Endothelial cell of umbilical vein (primary cell): Measurements from ENCODE around the gene SOX8. TPM values are rescaled to one million over a fixed set of nuclear protein-coding genes. Genes with fewer than 3 reads are reported as not detected.
"Not testable (repeated sequence)": the region's sequence is repeated elsewhere in the genome, so short reads cannot be mapped to it uniquely, and the experiment has no call there.

Experiments used
- BruUV-seq: library from RNA; stranded (reverse); fragments of 400-500 nt; replicated peaks from 2 replicates; lab custom pipeline; 2021; lab: Mats Ljungman, UMichigan
- CTCF ChIA-PET: fragments of 300-600, 350-600 bp; sonication (Branson Sonifier 250); formaldehyde crosslinking; loops from one replicate; lab custom pipeline; 2021; ENCODE audit warnings: antibody characterized with exemption, inconsistent platforms; lab: Charles Lee
- POLR2A ChIA-PET: fragments of 300-600, 350-600 bp; sonication (Branson Sonifier 250); formaldehyde crosslinking; loops from one replicate; lab custom pipeline; 2021; ENCODE audit warnings: antibody characterized with exemption, inconsistent platforms; lab: Charles Lee
- DNase-seq: peaks from one replicate; pipeline ENCODE4 v3.0.0-alpha.2; 2011; ENCODE audit warnings: low read depth, low spot score
- FAIRE-seq: peaks from 2 replicates; lab custom pipeline; 2011; peaks lifted over from hg19 to GRCh38; lab: Jason Lieb, UNC
- H2AFZ ChIP-seq: 2 replicates; pipeline ENCODE4 v1.6.0; 2012; ENCODE audit warnings: low read depth, low read length, control low read depth, inconsistent platforms
- H3K27ac ChIP-seq: 2 replicates; pipeline ENCODE4 v1.5.1; 2011; ENCODE audit warnings: low read depth, mild to moderate bottlenecking, control low read depth, low read length, moderate library complexity; ENCODE audit not compliant: insufficient read depth
- H3K27me3 ChIP-seq, 2 experiments: 2 replicates each; pipeline versions ENCODE4 v1.6.0 to v1.6.1; 2011; ENCODE audit warnings: low read length in 2 of 2, mixed read lengths in 1 of 2; ENCODE audit not compliant: control insufficient read depth in 2 of 2, insufficient read depth in 2 of 2
- H3K36me3 ChIP-seq, 2 experiments: 2 replicates in 1 of 2; 3 replicates in 1 of 2; pipeline ENCODE4 v1.5.1; 2011; ENCODE audit warnings: low read length in 2 of 2, mild to moderate bottlenecking in 1 of 2, moderate library complexity in 1 of 2; ENCODE audit not compliant: control insufficient read depth in 2 of 2, insufficient read depth in 2 of 2; ENCODE audit errors: extremely low read depth in 1 of 2
- H3K4me1 ChIP-seq: 3 replicates; pipeline ENCODE4 v1.5.1; 2011; ENCODE audit warnings: mild to moderate bottlenecking, low read length; ENCODE audit not compliant: control insufficient read depth, insufficient read depth; ENCODE audit errors: extremely low read depth
- H3K4me2 ChIP-seq: 2 replicates; pipeline ENCODE4 v1.6.1; 2011; ENCODE audit warnings: low read length, control low read depth, mixed read lengths; ENCODE audit not compliant: insufficient read depth
- H3K4me3 ChIP-seq, 3 experiments: fragments of 200-600 bp in 1 of 3; sonication (generic), shearing (Covaris generic) in 1 of 3; replicated peaks in 1 of 3; 2 replicates each; pipeline ENCODE4 v1.5.1; 2011 to 2016; ENCODE audit warnings: control low read depth in 3 of 3, low read length in 3 of 3, mild to moderate bottlenecking in 2 of 3, inconsistent platforms in 1 of 3, low read depth in 1 of 3, moderate library complexity in 1 of 3; ENCODE audit not compliant: insufficient read depth in 1 of 3
- H3K79me2 ChIP-seq: 2 replicates; pipeline ENCODE4 v1.6.0; 2012; ENCODE audit warnings: low read length, inconsistent platforms; ENCODE audit not compliant: control insufficient read depth, insufficient read depth
- H3K9ac ChIP-seq: replicated peaks from 2 replicates; pipeline ENCODE3; 2011; ENCODE audit warnings: low read length, control low read depth; ENCODE audit not compliant: insufficient read depth; ENCODE audit errors: extremely low read depth
- H3K9me1 ChIP-seq: replicated peaks from 3 replicates; pipeline ENCODE4 v1.6.0; 2011; ENCODE audit warnings: mild to moderate bottlenecking, low read length; ENCODE audit not compliant: control insufficient read depth, insufficient read depth; ENCODE audit errors: extremely low read depth
- H3K9me3 ChIP-seq: replicated peaks from 2 replicates; pipeline ENCODE4 v1.5.1; 2012; ENCODE audit warnings: low read length, inconsistent platforms; ENCODE audit not compliant: control insufficient read depth, insufficient read depth
- H4K20me1 ChIP-seq: replicated peaks from 2 replicates; pipeline ENCODE3; 2011; ENCODE audit warnings: mild to moderate bottlenecking, low read length; ENCODE audit not compliant: control insufficient read depth, insufficient read depth; ENCODE audit errors: extremely low read depth
- CTCF ChIP-seq, 2 donors: IDR thresholded peaks; 1 replicate in 1 of 2; 2 replicates in 1 of 2; pipeline ENCODE4 v1.5.1; 2011; ENCODE audit warnings: low read length in 2 of 2, mild to moderate bottlenecking in 2 of 2, moderate library complexity in 2 of 2, control low read depth in 1 of 2, inconsistent platforms in 1 of 2, low read depth in 1 of 2; ENCODE audit not compliant: insufficient read depth in 1 of 2; ENCODE audit errors: extremely low read depth in 1 of 2
- EZH2 ChIP-seq: IDR thresholded peaks from 2 replicates; pipeline ENCODE4 v1.6.1; 2012; ENCODE audit warnings: borderline replicate concordance, low read depth, mild to moderate bottlenecking, moderate library complexity, low read length, inconsistent platforms; ENCODE audit not compliant: severe bottlenecking
- FOS ChIP-seq: IDR thresholded peaks from 2 replicates; pipeline ENCODE4 v1.6.1; 2011; ENCODE audit warnings: mild to moderate bottlenecking, low read length, moderate library complexity, borderline replicate concordance; ENCODE audit not compliant: insufficient read depth
- GATA2 ChIP-seq: IDR thresholded peaks from 2 replicates; pipeline ENCODE4 v1.7.0; 2011; ENCODE audit warnings: low read depth, mild to moderate bottlenecking, moderate library complexity, mixed read lengths, low read length; ENCODE audit not compliant: insufficient read length, insufficient read depth
- JUN ChIP-seq: IDR thresholded peaks from 2 replicates; pipeline ENCODE4 v1.6.1; 2011; ENCODE audit warnings: borderline replicate concordance, low read depth; ENCODE audit not compliant: insufficient read length, insufficient read depth
- MAX ChIP-seq: IDR thresholded peaks from 2 replicates; pipeline ENCODE4 v1.6.1; 2011; ENCODE audit not compliant: insufficient read depth, insufficient read length
- MYC ChIP-seq: IDR thresholded peaks from one replicate; pipeline ENCODE4 v1.6.1; 2011; ENCODE audit warnings: mild to moderate bottlenecking, low read depth, low read length
- POLR2A ChIP-seq: IDR thresholded peaks from 2 replicates; pipeline ENCODE4 v1.6.1; 2012; ENCODE audit warnings: low read depth, mild to moderate bottlenecking, control low read depth, low read length
- POLR2AphosphoS5 ChIP-seq: IDR thresholded peaks from 2 replicates; pipeline ENCODE4 v1.6.1; 2012; ENCODE audit warnings: low read depth, mild to moderate bottlenecking, control low read depth, low read length, moderate library complexity; ENCODE audit not compliant: insufficient read depth
- dilution Hi-C: fragments of 300-500 bp; cut with MboI; formaldehyde crosslinking; loops from one replicate; pipeline ENCODE4 v1.15.0; 2019; ENCODE audit warnings: low sequenced_read_pairs; ENCODE audit not compliant: extremely low pct_ligation_motif_present
- intact Hi-C: fragments of 100-400 bp; cut with micrococcal nuclease; formaldehyde crosslinking; loops from one replicate; pipeline ENCODE4 v1.10.0; 2022
- polyA plus RNA-seq, 4 experiments: library from polyadenylated mRNA; depleted of rRNA in 3 of 4; stranded (reverse) in 3 of 4; unstranded in 1 of 4; fragments of >200 nt; gene quantifications; 2 replicates each; pipeline versions ENCODE4 v1.2.1 to v1.2.3, GENCODE V29; 2011 to 2012; ENCODE audit warnings: missing spikeins in 1 of 4
- total RNA-seq: library from RNA; stranded (reverse); gene quantifications from 2 replicates; pipeline ENCODE4 v1.2.3, GENCODE V29; 2021

The SOX8 gene
- total and polyA plus RNA-seq, 2 donors (not counting 3 experiments of a cell fraction or from before 2014, with no cell fraction given): 0.52 to 0.53 TPM

- Histone ChIP-seq H3K4me2 (no peak overlapping the region), H3K4me1 (no peaks in the 10 kb centered on the region), H3K36me3 (no peaks in the 10 kb centered on the region), H3K9me1 (no peaks in the 10 kb centered on the region), H3K27me3 (no peaks in the 10 kb centered on the region), H3K79me2 (no peaks in the 10 kb centered on the region), H3K4me3 (no peak overlapping the region), H3K27ac (no peak overlapping the region), H3K9me3 (no peaks in the 10 kb centered on the region), H4K20me1 (no peaks in the 10 kb centered on the region), H2AFZ (no peak overlapping the region), H3K9ac (no peak overlapping the region)
- BruUV-seq: no TSS peak
- FAIRE-seq (no peak), DNase-seq (no peak)
- intact Hi-C loops: no loop called here
- TF ChIP-seq MYC: no peak
- no peak for TF ChIP-seq GATA2
- TF ChIP-seq FOS: no peak
- TF ChIP-seq EZH2: no peak
- no peak for TF ChIP-seq POLR2AphosphoS5
- no peak for TF ChIP-seq CTCF (IDR thresholded peaks at IDR 0.05; ENCODE audit: extremely low read depth in 1 of 2, insufficient read depth in 1 of 2, low read depth in 1 of 2, low read length in 2 of 2)
- no peak for TF ChIP-seq POLR2A
- no peak for TF ChIP-seq MAX
- no peak for TF ChIP-seq JUN
- dilution Hi-C loops: no loop called here
- ChIA-PET CTCF (no interaction called here), POLR2A (no interaction called here)
Measured at GRCh38 chr16:952321-952720, 29.2 kb upstream of the SOX8 start.

- dilution Hi-C loops, H4K20me1 ChIP-seq, H3K4me3 ChIP-seq, BruUV-seq, POLR2A ChIA-PET, H3K4me1 ChIP-seq, CTCF ChIA-PET, H2AFZ ChIP-seq, H3K9me1 ChIP-seq, FAIRE-seq, H3K79me2 ChIP-seq, intact Hi-C loops, H3K27me3 ChIP-seq, H3K4me2 ChIP-seq, H3K36me3 ChIP-seq, H3K27ac ChIP-seq, H3K9me3 ChIP-seq, H3K9ac ChIP-seq: not testable (repeated sequence)
- peak; percentile 10 for DNase-seq
Measured at GRCh38 chr16:953818-954217, 27.8 kb upstream of the SOX8 start.

- H3K9me1 ChIP-seq, H4K20me1 ChIP-seq, H3K4me2 ChIP-seq, intact Hi-C loops, H3K4me1 ChIP-seq, H3K27ac ChIP-seq, POLR2A ChIA-PET, BruUV-seq, H3K27me3 ChIP-seq, dilution Hi-C loops, CTCF ChIA-PET, H3K36me3 ChIP-seq, H3K79me2 ChIP-seq, DNase-seq, FAIRE-seq, H3K9me3 ChIP-seq, H2AFZ ChIP-seq, H3K9ac ChIP-seq, H3K4me3 ChIP-seq: not testable (repeated sequence)
Measured at GRCh38 chr16:955766-956165, 25.8 kb upstream of the SOX8 start.
